Kasumi-1 (cell line): Measurements from ENCODE around the gene GIPC3.

Source experiments
- DNase-seq, 2 experiments: peaks; one replicate each; lab custom pipeline; 2025; lab: John Stamatoyannopoulos, UW

The GIPC3 gene

DNA sequence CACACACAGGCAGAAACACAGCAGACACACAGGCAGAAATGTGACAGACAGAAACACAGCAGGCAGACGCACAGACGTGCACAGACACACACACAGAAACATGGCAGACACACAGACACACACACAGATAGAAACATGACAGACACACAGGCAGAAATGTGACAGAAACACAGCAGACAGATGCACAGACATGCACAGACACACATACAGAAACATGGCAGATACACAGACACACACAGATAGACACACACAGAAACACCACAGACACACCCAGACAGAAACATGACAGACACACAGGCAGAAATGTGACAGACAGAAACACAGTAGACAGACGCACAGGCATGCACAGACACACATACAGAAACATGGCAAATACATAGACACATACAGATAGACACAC is 20.1 kb downstream of the GIPC3 start:
- DNase-seq: no peak

DNA sequence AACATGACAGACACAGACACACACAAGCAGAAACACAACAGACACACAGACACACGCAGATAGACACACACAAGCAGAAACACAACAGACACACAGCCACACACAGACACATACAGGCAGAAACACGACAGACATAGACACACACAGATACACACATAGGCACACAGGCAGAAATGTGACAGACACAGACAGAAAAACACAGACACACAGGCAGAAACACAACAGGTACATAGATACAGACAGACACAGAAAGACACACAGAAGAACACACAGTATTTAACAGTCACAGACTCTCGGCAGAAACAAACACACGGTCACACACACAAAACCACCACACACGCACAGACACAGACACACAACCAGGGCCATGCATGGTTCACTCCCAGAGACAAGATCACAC is 20.5 kb downstream of the GIPC3 start:
- DNase-seq: peak in 1 of 2 experiments; percentile 12

DNA sequence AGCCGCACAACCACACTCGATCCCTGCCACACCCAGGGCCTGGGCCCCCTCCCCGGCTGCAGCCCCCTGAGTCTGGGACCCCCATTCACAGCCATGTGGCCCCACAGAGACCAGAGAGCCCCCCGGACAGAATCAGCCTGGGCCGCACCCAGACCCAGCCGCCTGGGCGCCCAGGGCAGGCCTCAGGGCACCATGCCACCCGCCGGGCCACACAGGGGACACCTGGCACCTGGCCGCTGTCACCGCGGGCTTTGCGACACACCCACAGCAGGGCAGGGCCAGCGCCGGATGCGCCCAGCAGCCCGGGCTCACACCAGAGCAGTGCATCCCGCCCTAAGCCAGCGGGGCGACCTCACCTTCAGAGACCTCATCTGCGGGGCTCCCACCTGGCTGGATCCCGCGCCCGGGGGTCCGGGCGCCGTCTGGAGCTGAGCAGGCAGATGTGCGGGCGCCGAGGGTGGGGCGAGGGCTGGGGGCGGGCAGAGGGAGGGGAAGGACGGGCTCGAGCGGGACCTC is 21.0 kb downstream of the GIPC3 start:
- no peak for DNase-seq

DNA sequence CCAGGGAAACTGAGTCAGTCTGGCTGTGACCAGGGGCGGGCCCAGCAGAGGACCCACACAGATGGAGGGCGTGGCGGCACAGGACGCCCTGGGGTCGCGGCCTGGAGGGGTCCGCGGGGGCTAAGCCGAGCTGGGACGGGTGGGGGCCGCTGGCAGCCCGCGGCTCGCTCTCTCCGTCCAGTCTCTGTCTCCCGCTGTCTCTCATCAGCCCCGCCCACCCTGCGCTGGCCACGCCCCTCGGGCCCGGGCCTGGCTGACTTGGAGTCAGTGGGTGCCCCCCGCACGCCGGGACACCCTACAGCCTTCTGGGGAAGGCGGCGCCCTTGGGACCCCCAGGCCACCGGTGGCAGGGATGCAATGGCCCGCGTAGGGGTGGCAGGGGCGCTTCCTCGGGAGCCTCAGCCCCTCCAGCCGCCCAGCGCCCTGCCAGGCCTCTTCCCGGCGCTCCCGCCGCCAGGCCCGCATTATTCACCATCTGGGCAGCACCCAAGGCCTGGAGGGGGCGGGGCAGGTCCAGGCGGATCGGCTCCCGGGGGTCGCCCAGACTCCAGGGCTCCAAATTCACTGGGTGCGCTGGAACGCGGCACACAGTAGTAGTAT is 21.5 kb downstream of the GIPC3 start, which contains the start of gene TBXA2R:
TSS of gene TBXA2R (minus strand) at position 186 of the 600 bp plus-strand sequence. CDS start 6,241 bp downstream, outside the sequence.
- DNase-seq: peak; percentile 52 to 66

DNA sequence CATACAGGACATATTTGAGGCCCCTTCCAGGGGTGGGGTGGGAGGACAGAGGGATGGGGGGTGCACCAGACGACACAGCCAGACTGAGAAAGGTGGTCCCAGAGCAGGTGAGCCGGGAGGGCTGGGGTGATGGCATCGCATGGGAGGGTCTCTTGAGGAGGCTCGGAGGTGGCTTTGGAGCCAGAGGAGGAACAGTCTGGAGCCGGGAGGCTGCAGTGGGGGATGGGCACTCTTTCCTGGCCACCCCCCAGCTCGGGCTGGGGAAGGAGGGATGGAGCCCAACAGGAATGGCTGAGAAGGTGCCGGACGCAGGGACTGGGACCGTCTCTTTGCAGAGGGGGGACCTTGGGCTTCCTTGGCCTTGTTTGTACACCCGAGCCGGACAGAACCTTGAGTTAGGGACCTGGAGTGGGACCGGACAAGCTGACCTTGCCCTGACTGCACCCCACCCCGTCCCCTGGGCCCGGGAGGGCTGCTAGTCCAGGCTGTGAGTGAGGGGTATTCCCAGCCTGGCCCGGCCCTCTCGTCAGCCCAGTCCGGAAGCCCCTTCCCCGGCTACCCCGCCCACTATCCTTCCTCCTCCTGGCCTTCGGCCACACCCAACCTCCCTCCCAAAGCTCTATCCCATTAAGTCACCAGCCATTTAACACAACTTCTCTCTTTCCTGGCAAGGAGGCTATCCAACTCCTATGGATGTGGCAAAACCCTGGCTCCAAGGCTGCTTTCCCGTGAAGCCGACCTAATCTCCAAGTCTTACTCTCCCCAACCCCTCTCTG is 22.2 kb downstream of the GIPC3 start:
- DNase-seq: peak in 1 of 2 experiments; percentile 34

DNA sequence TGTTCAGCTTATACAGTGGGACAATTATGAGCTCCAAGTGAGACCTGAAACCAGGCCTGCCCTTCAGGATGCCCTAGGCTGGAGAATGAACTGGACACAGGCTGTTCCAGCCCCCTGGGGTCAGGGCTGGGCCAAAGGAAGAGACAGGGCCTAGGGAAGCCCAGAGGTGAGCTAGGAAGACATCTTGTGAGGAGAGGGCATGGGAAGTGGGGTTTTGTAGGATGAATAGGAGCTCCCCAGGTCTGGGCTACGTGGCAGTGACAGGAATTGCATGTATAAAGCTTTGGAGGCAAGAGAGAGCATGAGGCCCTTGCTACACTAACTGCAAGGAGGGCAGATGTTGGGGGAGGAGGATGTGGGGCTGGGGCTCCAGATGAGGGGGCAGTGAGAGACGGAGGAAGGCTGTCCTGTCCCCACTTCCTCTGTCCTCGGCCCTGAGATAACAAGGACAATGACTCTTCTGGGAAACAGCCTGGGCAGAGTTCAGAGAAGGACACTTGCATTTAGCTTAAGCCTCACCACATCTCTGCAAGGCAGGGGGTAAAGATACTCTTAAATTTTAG is 22.9 kb downstream of the GIPC3 start:
- DNase-seq: peak; percentile 76 to 85

DNA sequence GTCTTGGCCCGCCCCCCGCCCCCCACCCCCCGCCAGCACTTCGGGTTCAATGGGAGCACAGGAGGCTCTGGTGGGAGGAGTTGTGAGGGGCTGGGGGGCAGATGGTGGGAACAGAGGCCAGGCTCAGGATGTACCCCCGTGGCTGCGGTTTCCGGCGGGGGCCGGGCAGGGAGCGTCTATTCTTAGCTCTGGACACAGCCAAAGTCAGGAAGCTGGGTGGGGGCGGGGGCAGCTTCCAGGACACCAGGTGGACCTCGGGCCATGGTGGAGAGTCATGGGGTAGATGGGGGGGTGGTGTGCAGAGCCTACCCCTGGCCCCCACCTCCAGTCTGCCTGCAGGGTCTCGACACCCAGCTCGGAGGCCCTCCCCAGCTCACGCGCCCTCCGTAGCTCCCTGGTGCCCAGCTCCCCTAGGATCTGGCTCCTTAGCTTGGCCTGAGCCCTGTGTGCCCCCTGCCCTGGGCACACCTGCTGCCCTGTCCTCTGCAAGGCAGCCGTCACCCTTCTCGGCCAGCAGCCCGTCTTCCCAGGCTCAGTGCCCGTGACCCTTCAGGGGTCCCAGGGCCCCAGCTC is 23.6 kb downstream of the GIPC3 start:
- DNase-seq: peak; percentile 87 to 94

DNA sequence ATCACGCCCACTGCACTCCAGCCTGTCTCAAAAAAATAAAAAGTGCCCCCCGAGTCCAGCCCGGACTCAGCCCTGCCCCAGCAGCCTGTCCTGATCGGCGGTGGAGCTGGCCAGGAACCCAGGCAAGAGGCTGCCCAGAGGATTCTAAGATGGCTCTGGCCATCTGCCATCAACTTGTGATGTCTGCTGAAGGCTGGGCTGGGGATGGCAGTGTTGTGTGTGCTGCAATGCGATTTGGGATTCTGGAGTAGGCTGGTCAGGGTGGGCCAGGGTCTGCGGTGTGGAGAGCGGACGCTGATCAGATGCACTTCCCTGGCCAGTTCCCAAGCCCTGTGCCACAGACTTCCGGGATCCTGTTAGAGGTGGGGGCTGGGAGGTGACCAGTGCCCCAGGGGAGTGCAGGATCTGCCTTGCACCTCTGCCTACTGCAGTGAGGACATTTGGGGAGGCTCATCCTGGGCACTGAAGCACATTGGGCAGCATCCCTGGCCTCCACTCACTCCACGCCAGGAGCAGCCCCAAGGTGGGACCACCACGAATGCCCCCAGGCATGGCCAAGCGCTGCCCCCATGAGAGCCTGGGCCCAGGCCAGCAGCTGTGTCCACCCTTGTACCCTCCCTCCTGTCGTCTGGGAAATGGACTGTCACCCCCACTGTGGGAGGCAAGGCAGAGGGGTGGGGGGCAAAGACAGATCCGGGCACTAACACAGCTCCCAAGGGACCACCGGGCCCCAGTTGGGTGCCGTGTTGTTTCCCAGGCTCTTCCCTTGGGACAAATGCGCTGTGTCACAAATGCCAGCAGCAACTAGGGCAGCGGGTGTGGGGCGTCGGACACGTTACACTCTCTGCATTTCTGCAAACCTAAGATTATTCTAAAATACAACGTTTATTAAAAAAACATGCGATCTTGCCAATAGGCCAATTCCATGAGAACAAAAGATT is 24.8 kb downstream of the GIPC3 start:
- DNase-seq: no peak

DNA sequence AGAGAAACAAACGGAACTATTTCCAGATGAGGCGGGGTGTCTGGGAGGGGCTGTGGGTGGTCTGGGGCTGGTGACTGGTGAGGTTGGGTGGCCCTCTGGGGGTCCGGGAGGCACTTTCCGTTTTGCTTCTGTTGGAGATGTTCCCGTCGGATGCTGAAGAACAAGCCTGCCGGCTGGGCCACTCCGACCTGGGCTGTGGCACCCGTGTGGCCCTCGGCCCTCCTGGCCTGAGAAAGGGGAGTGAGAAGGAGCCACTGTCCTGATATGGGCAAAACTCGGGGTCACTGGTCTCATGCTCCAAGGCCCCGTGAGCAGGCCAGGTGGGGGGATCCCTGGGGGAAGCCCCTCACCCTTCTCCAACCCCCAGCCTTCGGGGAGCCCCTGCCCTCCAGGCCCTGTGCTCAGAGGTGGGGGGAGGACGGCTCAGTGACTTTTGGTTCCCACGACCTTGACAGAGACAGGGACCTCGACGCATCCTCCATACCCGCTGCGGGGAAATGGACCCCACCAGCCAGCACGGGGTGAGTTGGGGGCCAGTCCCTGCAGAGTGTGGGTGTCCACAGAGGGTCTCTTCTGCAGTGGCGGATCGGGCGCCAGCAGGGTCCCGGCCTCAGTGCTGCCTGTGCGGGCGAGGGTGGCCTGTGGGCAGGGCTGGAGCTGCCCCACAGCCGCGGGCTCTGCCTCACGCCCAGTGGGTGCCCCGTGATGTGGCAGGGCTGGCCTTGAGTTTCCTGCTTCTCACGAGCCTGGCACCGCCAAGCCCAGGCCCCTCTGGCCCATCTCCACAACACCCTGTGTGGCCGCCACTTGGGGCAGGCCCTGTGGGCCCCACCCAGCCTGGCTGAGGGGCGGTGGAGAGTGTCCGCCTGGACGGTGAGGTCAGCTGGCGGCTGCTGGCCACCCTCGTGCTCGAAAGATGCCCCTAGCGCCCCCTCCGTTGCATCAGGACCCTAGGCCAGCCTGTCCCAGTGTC is 25.8 kb downstream of the GIPC3 start:
- no peak for DNase-seq

- no peak for DNase-seq
Measured at GRCh38 chr19:3611841-3612240, 26.6 kb downstream of the GIPC3 start.

DNA sequence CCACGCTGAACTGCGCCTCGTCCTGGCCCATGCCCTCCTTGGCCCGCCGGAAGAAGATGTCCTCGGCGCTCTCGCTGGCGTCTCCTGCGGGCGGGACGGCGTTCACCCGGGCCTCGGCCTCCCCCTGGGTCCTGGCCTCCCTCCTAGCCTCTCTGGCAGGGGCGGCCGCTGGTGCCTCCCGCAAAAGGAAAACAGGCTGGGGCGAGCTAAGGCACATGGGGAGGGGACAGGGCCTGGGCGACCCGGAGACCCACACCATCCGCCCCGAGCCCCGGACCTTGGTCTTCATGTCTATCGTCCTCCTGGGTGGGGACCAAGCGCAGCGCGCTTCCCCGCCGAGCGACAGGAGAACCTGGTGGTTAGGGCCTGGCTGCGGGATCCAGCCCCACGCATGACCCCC is 27.1 kb downstream of the GIPC3 start:
- DNase-seq: no peak

- no peak for DNase-seq
Measured at GRCh38 chr19:3612901-3613741, 27.8 kb downstream of the GIPC3 start.

GRCh38 chr19:3613818-3614661 is 28.8 kb downstream of the GIPC3 start:
- no peak for DNase-seq

DNA sequence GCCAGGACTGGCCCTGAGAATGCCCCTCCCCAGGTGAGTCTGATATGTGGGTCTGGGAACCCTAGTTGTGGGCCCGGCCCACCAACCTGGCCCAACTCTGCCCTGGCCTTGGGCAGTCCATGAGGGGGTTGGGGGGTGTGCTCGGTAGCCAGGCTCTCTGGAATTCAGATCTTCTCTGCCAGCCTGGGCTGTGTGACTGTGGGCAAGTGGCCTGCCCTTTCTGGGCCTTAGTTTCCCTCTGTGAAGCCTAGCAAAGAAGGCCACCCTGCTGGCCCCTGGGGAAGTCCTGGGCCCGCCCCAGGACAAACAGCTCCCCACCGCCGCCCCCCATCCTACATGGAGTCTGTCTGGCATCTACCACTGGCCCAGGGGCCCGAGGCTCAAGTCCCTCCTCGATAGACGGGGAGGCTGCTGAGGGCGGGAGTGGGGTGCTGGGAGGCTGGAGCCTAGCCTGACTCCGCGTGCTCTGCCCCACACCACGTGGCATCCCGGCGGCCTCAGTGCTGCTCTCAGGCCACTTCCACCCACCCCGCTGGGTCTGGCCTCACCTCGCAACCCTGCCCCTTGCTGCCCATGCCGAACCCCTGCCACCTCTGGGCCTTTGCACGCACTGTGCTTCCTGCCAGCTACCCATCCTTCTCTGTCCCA is 29.7 kb downstream of the GIPC3 start:
- DNase-seq: no peak

- no peak for DNase-seq
Measured at GRCh38 chr19:3615524-3616135, 30.4 kb downstream of the GIPC3 start.

GRCh38 chr19:3617463-3617862 is 32.2 kb downstream of the GIPC3 start:
- DNase-seq: peak; percentile 19 to 20

GRCh38 chr19:3618144-3618810 is 33.0 kb downstream of the GIPC3 start:
- DNase-seq: no peak
